Neuronal stem cell (in vitro differentiated cells): ENCODE results near the gene CHCHD4.

Experiments
- DNase-seq: peaks from one replicate; pipeline ENCODE4 v3.0.0-alpha.2; 2013; ENCODE audit warnings: low spot score
- H2AFZ ChIP-seq: one replicate; pipeline ENCODE4 v1.6.1; 2013; ENCODE audit warnings: mild to moderate bottlenecking, low read length, inconsistent platforms
- H2AK5ac ChIP-seq: 2 replicates; pipeline ENCODE4 v1.6.1; 2013; ENCODE audit warnings: low read depth, mild to moderate bottlenecking, inconsistent platforms, low read length, moderate library complexity, mixed read lengths
- H2BK120ac ChIP-seq: 2 replicates; pipeline ENCODE4 v1.6.1; 2013; ENCODE audit warnings: low read depth, mild to moderate bottlenecking, inconsistent platforms, low read length, moderate library complexity, mixed read lengths
- H2BK12ac ChIP-seq: one replicate; pipeline ENCODE4 v1.6.1; 2013; ENCODE audit warnings: low read length, inconsistent platforms
- H2BK15ac ChIP-seq: 2 replicates; pipeline ENCODE4 v1.6.1; 2013; ENCODE audit warnings: mild to moderate bottlenecking, low read length, inconsistent platforms, mixed read lengths
- H2BK5ac ChIP-seq: one replicate; pipeline ENCODE4 v1.6.1; 2013; ENCODE audit warnings: inconsistent platforms, mild to moderate bottlenecking, low read length, moderate library complexity
- H3K14ac ChIP-seq: one replicate; pipeline ENCODE4 v1.6.1; 2013; ENCODE audit warnings: low read length, inconsistent platforms
- H3K18ac ChIP-seq: 2 replicates; pipeline ENCODE4 v1.6.1; 2013; ENCODE audit warnings: low read length, inconsistent platforms
- H3K23ac ChIP-seq: 2 replicates; pipeline ENCODE4 v1.6.1; 2013; ENCODE audit warnings: low read depth, mild to moderate bottlenecking, mixed read lengths, low read length, inconsistent platforms; ENCODE audit not compliant: poor library complexity
- H3K27ac ChIP-seq: replicated peaks from 3 replicates; pipeline ENCODE4 v1.5.1; 2013; ENCODE audit warnings: low read length, inconsistent platforms
- H3K27me3 ChIP-seq, 3 experiments: 2 replicates each; pipeline ENCODE4 v1.6.1; 2013; ENCODE audit warnings: low read length in 3 of 3, mild to moderate bottlenecking in 2 of 3, inconsistent platforms in 1 of 3, low read depth in 1 of 3, mixed read lengths in 1 of 3, moderate library complexity in 1 of 3; ENCODE audit not compliant: control insufficient read depth in 3 of 3, insufficient read depth in 3 of 3
- H3K36me3 ChIP-seq, 2 donors: replicated peaks in 1 of 2; 2 replicates each; pipeline ENCODE4 v1.6.1; 2013; ENCODE audit warnings: low read length in 2 of 2; ENCODE audit not compliant: control insufficient read depth in 2 of 2, insufficient read depth in 2 of 2
- H3K4ac ChIP-seq: 2 replicates; pipeline ENCODE4 v1.6.1; 2013; ENCODE audit warnings: inconsistent platforms, mild to moderate bottlenecking, low read length, moderate library complexity
- H3K4me1 ChIP-seq, 2 donors: 1 replicate in 1 of 2; 2 replicates in 1 of 2; pipeline ENCODE4 v1.6.1; 2013; ENCODE audit warnings: low read length in 2 of 2, low read depth in 1 of 2; ENCODE audit not compliant: control insufficient read depth in 2 of 2, insufficient read depth in 1 of 2
- H3K4me2 ChIP-seq: one replicate; pipeline ENCODE4 v1.6.1; 2013; ENCODE audit warnings: mild to moderate bottlenecking, low read length, inconsistent platforms; ENCODE audit not compliant: insufficient read depth, poor library complexity, severe bottlenecking
- H3K4me3 ChIP-seq, 2 donors: 2 replicates each; pipeline ENCODE4 v1.5.1; 2013; ENCODE audit warnings: low read length in 2 of 2, mild to moderate bottlenecking in 2 of 2, inconsistent platforms in 1 of 2, moderate library complexity in 1 of 2
- H3K79me1 ChIP-seq: one replicate; pipeline ENCODE4 v1.6.1; 2013; ENCODE audit warnings: low read depth, mild to moderate bottlenecking, inconsistent platforms, low read length, moderate library complexity
- H3K9ac ChIP-seq: one replicate; pipeline ENCODE4 v1.6.1; 2013; ENCODE audit warnings: mild to moderate bottlenecking, low read depth, low read length, inconsistent platforms; ENCODE audit not compliant: poor library complexity
- H3K9me3 ChIP-seq, 2 donors: replicated peaks in 1 of 2; 2 replicates each; pipeline versions ENCODE3 to v1.6.1; 2013; ENCODE audit warnings: low read length in 2 of 2, mild to moderate bottlenecking in 2 of 2, inconsistent platforms in 1 of 2, low read depth in 1 of 2, mixed read lengths in 1 of 2, moderate library complexity in 1 of 2; ENCODE audit not compliant: control insufficient read depth in 2 of 2, insufficient read depth in 1 of 2
- H4K8ac ChIP-seq: one replicate; pipeline ENCODE4 v1.6.1; 2013; ENCODE audit warnings: low read depth, mild to moderate bottlenecking, inconsistent platforms, low read length, moderate library complexity
- H4K91ac ChIP-seq: one replicate; pipeline ENCODE4 v1.6.1; 2013; ENCODE audit warnings: low read length, low read depth, mild to moderate bottlenecking, inconsistent platforms; ENCODE audit not compliant: poor library complexity
- WGBS, 2 donors: extraction: QIAGEN DNeasy Blood & Tissue Kit; methylation state at CpG; one replicate each; pipeline ENCODE4 v1.1.7; 2013; ENCODE audit warnings: missing lambda C conversion rate in 2 of 2, mixed read lengths in 1 of 2; ENCODE audit not compliant: insufficient read length in 2 of 2, insufficient replicate concordance in 1 of 2; ENCODE audit errors: extremely low coverage in 2 of 2; 5-methylcytosine and 5-hydroxymethylcytosine counted together

CHCHD4 gene

GRCh38 chr3:14132120-14132519, 7.5 kb upstream of the CHCHD4 start:
- Histone ChIP-seq H3K23ac (peak overlapping the region; percentile 66), H4K8ac (no peak overlapping the region), H3K4me1 (no peaks in the 10 kb centered on the region), H3K79me1 (peaks cover 2% of the 10 kb centered on the region), H3K4me3 (peak overlapping the region in 1 of 2 donors; percentile 18), H2AFZ (no peak overlapping the region), H3K18ac (no peak overlapping the region), H2BK120ac (peak overlapping the region; percentile 51), H3K14ac (no peak overlapping the region), H3K36me3 (peaks cover 50 to 99% of the 10 kb centered on the region in 2 donors), H2AK5ac (no peak overlapping the region), H3K4me2 (no peak overlapping the region), H3K9ac (no peak overlapping the region), H3K27me3 (no peaks in the 10 kb centered on the region), H3K4ac (no peak overlapping the region), H2BK12ac (no peak overlapping the region), H3K27ac (no peak overlapping the region), H2BK5ac (no peak overlapping the region), H3K9me3 (peaks cover 0 to 10% of the 10 kb centered on the region in 2 donors), H4K91ac (no peak overlapping the region), H2BK15ac (no peak overlapping the region)
- WGBS, 2 donors: no CpG with 5 or more reads among the region's 8 CpGs
- no peak for DNase-seq

GRCh38 chr3:14131134-14131533, 6.5 kb upstream of the CHCHD4 start:
- Histone ChIP-seq H4K91ac (no peak overlapping the region), H3K4ac (no peak overlapping the region), H3K27ac (no peak overlapping the region), H3K18ac (no peak overlapping the region), H2BK12ac (no peak overlapping the region), H2AK5ac (no peak overlapping the region), H2BK120ac (no peak overlapping the region), H3K4me2 (no peak overlapping the region), H3K14ac (no peak overlapping the region), H3K23ac (no peak overlapping the region), H3K27me3 (no peaks in the 10 kb centered on the region), H3K4me3 (no peak overlapping the region), H3K36me3 (peaks cover 48 to 96% of the 10 kb centered on the region in 2 donors), H2BK15ac (no peak overlapping the region), H3K79me1 (peaks cover 2% of the 10 kb centered on the region), H4K8ac (no peak overlapping the region), H3K9me3 (peaks cover 0 to 10% of the 10 kb centered on the region in 2 donors), H2AFZ (no peak overlapping the region), H3K9ac (no peak overlapping the region), H3K4me1 (peaks cover 1 to 4% of the 10 kb centered on the region in 2 donors), H2BK5ac (no peak overlapping the region)
- no peak for DNase-seq
- no CpG with 5 or more reads among the region's 5 CpGs for WGBS, 2 donors

- Histone ChIP-seq H3K18ac (no peak overlapping the region), H2BK5ac (no peak overlapping the region), H3K79me1 (peaks cover 2% of the 10 kb centered on the region), H2BK120ac (no peak overlapping the region), H3K23ac (no peak overlapping the region), H2BK15ac (no peak overlapping the region), H3K9ac (no peak overlapping the region), H2AK5ac (no peak overlapping the region), H3K9me3 (peaks cover 0 to 10% of the 10 kb centered on the region in 2 donors), H3K4ac (no peak overlapping the region), H2AFZ (no peak overlapping the region), H3K27ac (no peak overlapping the region), H4K91ac (no peak overlapping the region), H3K27me3 (no peaks in the 10 kb centered on the region), H3K4me1 (peaks cover 5 to 7% of the 10 kb centered on the region in 2 donors), H2BK12ac (no peak overlapping the region), H3K14ac (no peak overlapping the region), H3K4me2 (no peak overlapping the region), H4K8ac (no peak overlapping the region), H3K4me3 (no peak overlapping the region), H3K36me3 (peaks cover 47 to 92% of the 10 kb centered on the region in 2 donors)
- no peak for DNase-seq
- no CpG with 5 or more reads among the region's 12 CpGs for WGBS, 2 donors
Measured at GRCh38 chr3:14130707-14131106, 6.0 kb upstream of the CHCHD4 start.

- H4K8ac ChIP-seq: no peak overlapping the region
- no peak overlapping the region for H3K27ac ChIP-seq
- H4K91ac ChIP-seq: no peak overlapping the region
- no peak overlapping the region for H2AFZ ChIP-seq
- no CpG with 5 or more reads among the region's 4 CpGs for WGBS, 2 donors
- no peak overlapping the region for H3K4me2 ChIP-seq
- peaks cover 2% of the 10 kb centered on the region for H3K79me1 ChIP-seq
- H2BK15ac ChIP-seq: no peak overlapping the region
- H3K9me3 ChIP-seq: peaks cover 0 to 10% of the 10 kb centered on the region in 2 donors
- no peak overlapping the region for H2AK5ac ChIP-seq
- H2BK120ac ChIP-seq: no peak overlapping the region
- H3K14ac ChIP-seq: no peak overlapping the region
- no peak for DNase-seq
- H3K4me1 ChIP-seq: peaks cover 5 to 7% of the 10 kb centered on the region in 2 donors
- peaks cover 46 to 87% of the 10 kb centered on the region in 2 donors for H3K36me3 ChIP-seq
- no peak overlapping the region for H3K4me3 ChIP-seq
- H3K18ac ChIP-seq: no peak overlapping the region
- no peaks in the 10 kb centered on the region for H3K27me3 ChIP-seq
- H2BK12ac ChIP-seq: no peak overlapping the region
- no peak overlapping the region for H2BK5ac ChIP-seq
- H3K23ac ChIP-seq: no peak overlapping the region
- no peak overlapping the region for H3K4ac ChIP-seq
- H3K9ac ChIP-seq: no peak overlapping the region
Measured at GRCh38 chr3:14130230-14130629, 5.6 kb upstream of the CHCHD4 start.
